Measurements from ENCODE around the gene IL9. TPM values are rescaled to one million over a fixed set of nuclear protein-coding genes. Genes with fewer than 3 reads are reported as not detected.

IL9 gene
- total RNA-seq, 4 donors from 2014 or later, result not detected

- intact Hi-C loops (cut with DNase I; ENCODE audit: low total_unique reads), result no loop called here
- TF ChIP-seq POLR2A (IDR thresholded peaks at IDR 0.05), result no peak
- no peak for TF ChIP-seq CTCF (IDR thresholded peaks at IDR 0.05)
- peak in 1 of 2 donors; percentile 21 for DNase-seq (ENCODE audit: low spot score in 2 of 2)
- no peak overlapping the region for H3K4me3 ChIP-seq (ENCODE audit: low read depth, poor library complexity, severe bottlenecking)
- WGBS, 2 donors, result 88 to 89% methylated on average over 3 of the region's 3 CpGs
Observed at GRCh38 chr5:135875567-135875966, 20.1 kb downstream of the IL9 start.

- 58 to 73% methylated on average over 3 of the region's 3 CpGs for whole genome bisulfite sequencing, 2 donors
- peak in 1 of 2 donors; percentile 74 for DNase-seq (ENCODE audit: low spot score in 2 of 2)
- TF ChIP-seq POLR2A (IDR thresholded peaks at IDR 0.05) (no peak), CTCF (IDR thresholded peaks at IDR 0.05) (no peak)
- H3K4me3 ChIP-seq (ENCODE audit: low read depth, poor library complexity, severe bottlenecking), result no peak overlapping the region
- intact Hi-C loops (cut with DNase I; ENCODE audit: low total_unique reads), result no loop called here
Observed at GRCh38 chr5:135874461-135874860, 21.2 kb downstream of the IL9 start.

GRCh38 chr5:135873831-135874230 is 21.8 kb downstream of the IL9 start:
- DNase-seq (ENCODE audit: low spot score in 2 of 2), result peak in 1 of 2 donors; percentile 39
- H3K4me3 ChIP-seq (ENCODE audit: low read depth, poor library complexity, severe bottlenecking), result no peak overlapping the region
- WGBS, 2 donors, result 85 to 90% methylated on average over 5 of the region's 5 CpGs
- intact Hi-C loops (cut with DNase I; ENCODE audit: low total_unique reads), result no loop called here
- no peak for TF ChIP-seq POLR2A (IDR thresholded peaks at IDR 0.05)
- no peak for TF ChIP-seq CTCF (IDR thresholded peaks at IDR 0.05)

- no peak for TF ChIP-seq CTCF (IDR thresholded peaks at IDR 0.05)
- TF ChIP-seq POLR2A (IDR thresholded peaks at IDR 0.05), result no peak
- WGBS, 2 donors, result 81 to 92% methylated on average over 11 of the region's 11 CpGs
- H3K4me3 ChIP-seq (ENCODE audit: low read depth, poor library complexity, severe bottlenecking), result no peak overlapping the region
- intact Hi-C loops (cut with DNase I; ENCODE audit: low total_unique reads), result no loop called here
- DNase-seq (ENCODE audit: low spot score in 2 of 2), result no peak
Observed at GRCh38 chr5:135871268-135871915, 24.2 kb downstream of the IL9 start.

GRCh38 chr5:135869935-135870334 is 25.7 kb downstream of the IL9 start:
- intact Hi-C loops (cut with DNase I; ENCODE audit: low total_unique reads), result no loop called here
- no peak for DNase-seq (ENCODE audit: low spot score in 2 of 2)
- TF ChIP-seq CTCF (IDR thresholded peaks at IDR 0.05) (no peak), POLR2A (IDR thresholded peaks at IDR 0.05) (no peak)
- no peak overlapping the region for H3K4me3 ChIP-seq (ENCODE audit: low read depth, poor library complexity, severe bottlenecking)
- 76 to 93% methylated on average over 3 of the region's 3 CpGs for WGBS, 2 donors

GRCh38 chr5:135869276-135869675 is 26.4 kb downstream of the IL9 start:
- no peak overlapping the region for H3K4me3 ChIP-seq (ENCODE audit: low read depth, poor library complexity, severe bottlenecking)
- intact Hi-C loops (cut with DNase I; ENCODE audit: low total_unique reads), result no loop called here
- DNase-seq (ENCODE audit: low spot score in 2 of 2), result no peak
- WGBS, 2 donors, result 80 to 88% methylated on average over 2 of the region's 2 CpGs
- no peak for TF ChIP-seq CTCF (IDR thresholded peaks at IDR 0.05)
- TF ChIP-seq POLR2A (IDR thresholded peaks at IDR 0.05), result no peak

Measured in lower leg skin (tissue), 4 donors.